Stimulated activated CD8-positive, alpha-beta memory T cell treated with anti-CD3 and anti-CD28 coated beads, Interleukin-12 subunit alpha, Interleukin-12 subunit beta, amount 100 ng/mL, for 24 hours (primary cell): ENCODE results near the gene COL24A1.
"Not testable (repeated sequence)": the region's sequence is repeated elsewhere in the genome, so short reads cannot be mapped to it uniquely, and the experiment has no call there.

ENCODE experiments used
- DNase-seq: peaks from one replicate; pipeline ENCODE4 v3.0.0-alpha.2; 2020; ENCODE audit errors: extremely low read depth

Gene COL24A1

DNA sequence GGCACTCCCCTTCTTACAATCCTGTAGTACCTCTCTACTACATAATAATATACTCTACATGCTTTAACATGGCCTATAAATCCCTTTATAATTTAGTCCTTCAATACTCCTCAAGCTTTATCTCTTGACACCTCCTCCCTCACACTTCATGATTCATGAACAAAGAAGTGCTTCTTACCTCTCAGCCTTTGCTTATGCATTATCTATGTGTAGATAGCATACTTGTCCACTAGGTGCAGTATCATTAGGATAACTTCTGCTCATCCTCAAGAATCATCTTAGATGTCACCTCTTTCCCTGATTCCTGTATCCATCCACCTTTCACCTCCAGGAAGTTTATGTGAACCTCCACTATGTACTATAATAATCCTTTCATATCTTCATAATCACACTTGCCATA, 74.4 kb downstream of the COL24A1 start:
- DNase-seq: no peak

GRCh38 chr1:86072474-86072873, 84.1 kb downstream of the COL24A1 start:
- not testable (repeated sequence) for DNase-seq

- not testable (repeated sequence) for DNase-seq
Observed at GRCh38 chr1:86071870-86072269, 84.7 kb downstream of the COL24A1 start.

DNA sequence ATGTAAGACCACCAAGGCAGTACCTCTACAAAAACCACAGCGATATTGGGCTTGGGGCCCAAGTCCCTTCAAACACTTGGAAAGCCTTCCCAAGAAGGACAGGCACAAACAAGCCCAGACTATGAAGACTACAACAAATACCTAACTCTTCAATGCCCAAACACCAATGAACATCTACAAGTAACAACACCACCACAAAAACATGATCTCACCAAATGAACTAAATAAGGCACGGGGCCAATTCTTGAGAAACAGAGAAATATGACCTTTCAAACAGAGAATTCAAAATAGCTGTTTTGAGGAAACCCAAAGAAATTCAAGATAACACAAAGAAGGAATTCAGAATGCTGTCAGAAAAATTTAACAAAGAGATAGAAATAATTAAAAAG, 86.8 kb downstream of the COL24A1 start:
- DNase-seq: no peak

- no peak for DNase-seq
Observed at GRCh38 chr1:86068841-86069756, 87.5 kb downstream of the COL24A1 start.

DNA sequence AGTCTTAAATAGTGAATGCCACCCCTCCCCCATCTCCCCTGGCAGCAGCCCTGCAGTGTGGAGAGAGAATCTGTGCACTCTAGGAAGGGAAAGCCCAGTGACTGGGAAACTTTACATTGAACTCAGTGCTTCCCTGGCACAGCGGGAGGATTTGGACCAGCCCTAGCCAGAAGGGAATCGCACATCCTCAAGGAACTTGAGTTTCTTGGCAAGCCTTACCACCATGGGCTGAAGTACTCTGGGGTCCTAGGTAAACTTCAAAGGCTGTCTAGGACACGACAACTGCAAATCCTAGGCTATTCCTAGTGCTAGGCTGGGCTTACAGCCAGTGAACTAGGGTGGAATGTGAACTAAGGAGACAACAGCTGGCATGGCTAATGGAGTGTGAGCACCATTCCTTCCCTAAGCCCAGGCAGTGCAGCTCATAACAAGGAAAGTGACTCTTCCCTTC, 88.3 kb downstream of the COL24A1 start:
- DNase-seq: no peak

DNA sequence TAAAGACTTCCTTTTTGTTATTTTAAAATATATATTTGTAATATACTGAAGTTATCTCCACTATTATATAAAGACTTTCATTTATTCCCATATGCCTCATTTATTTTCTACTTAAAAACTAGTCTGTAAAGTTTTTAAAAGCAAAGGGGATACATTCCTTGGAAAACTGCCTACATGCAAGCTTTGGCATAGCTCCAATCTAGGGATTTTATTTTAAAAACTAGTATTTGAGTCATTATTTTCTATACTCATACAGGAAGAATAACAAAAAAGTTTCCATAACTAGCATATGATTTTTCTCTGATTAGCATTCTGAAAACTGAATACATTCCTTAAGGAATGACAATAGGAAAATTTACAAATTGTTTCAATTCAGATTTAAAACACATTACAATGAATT, 88.9 kb downstream of the COL24A1 start:
- no peak for DNase-seq

DNA sequence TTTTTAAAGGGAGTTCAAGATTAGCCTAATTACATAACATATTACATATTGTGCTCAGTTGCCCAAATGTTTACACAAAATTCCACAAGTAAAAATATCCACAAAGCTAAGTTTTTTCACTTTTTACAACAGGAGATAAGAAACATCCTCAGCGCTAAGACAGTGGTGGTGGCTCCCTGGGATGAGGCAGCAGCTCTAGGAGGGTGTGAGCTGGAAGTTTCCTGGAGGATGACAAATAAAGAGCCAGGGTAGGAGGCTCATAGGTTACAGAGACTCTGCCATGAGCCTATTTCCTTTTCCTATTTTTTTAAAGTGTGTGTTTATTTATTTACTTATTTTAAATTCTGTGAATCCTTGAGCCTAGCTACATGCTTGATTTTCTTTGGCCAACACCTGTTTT, 91.7 kb downstream of the COL24A1 start:
- no peak for DNase-seq

- DNase-seq: no peak
Observed at GRCh38 chr1:86063721-86064120, 92.9 kb downstream of the COL24A1 start.

DNA sequence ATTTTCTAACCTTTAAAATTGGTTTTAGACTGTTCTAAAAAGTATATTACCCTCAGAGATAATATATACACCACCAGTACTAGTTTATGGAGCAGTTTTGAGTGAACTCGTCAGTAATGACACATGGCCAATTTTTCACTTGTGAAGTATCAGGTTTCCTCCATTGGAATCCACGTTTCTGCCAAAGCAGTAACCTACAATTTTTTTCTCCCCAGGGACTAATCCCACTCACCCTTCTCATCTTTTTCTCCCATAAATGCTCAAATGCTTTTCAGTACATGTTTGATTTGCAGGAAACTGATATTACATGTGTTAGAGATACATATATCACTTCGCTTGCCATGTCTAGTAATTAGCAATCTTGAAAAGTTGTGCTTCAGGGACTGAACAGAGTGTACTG, 94.1 kb downstream of the COL24A1 start:
- no peak for DNase-seq

DNA sequence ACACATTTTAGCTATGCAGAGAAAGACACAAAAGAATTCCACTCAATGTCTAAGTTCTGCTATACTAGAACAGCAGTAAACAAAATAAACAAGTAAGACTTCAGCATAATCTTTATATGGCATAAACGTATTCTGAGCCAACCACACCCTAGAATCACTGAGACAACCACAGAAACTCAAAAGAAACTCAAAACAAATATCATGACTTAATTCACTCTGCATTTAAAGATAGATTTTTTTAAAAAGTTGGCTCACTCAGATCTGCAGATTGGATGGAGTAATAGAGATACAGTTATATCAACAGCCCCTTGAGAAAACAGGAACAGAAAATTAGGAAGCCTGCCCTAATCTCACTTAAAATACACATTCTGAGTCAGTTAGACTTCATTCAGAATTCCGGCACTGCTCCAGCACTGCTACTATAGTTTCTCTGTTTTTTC, 95.0 kb downstream of the COL24A1 start:
- DNase-seq: no peak

DNA sequence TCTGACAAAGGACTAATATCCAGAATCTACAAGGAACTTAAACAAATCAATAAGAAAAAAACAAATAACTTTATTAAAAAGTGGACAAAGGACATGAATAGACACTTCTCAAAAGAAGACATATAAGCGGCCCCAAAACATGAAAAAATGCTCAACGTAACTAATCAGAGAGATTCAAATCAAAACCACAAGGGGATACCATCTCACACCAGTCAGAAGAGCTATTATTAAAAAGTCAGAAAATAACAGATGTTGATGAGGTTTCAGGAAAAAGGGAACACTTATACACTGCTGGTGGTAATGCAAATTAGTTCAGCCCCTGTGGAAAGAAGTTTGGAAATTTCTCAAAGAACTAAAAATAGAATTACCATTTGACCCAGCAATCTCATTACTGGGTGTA, 102.2 kb downstream of the COL24A1 start:
- no peak for DNase-seq

- no peak for DNase-seq
Observed at GRCh38 chr1:86052948-86053698, 103.4 kb downstream of the COL24A1 start.

GRCh38 chr1:86035101-86035500, 121.5 kb downstream of the COL24A1 start:
- no peak for DNase-seq

- DNase-seq: no peak
Observed at GRCh38 chr1:86030180-86030579, 126.4 kb downstream of the COL24A1 start.

DNA sequence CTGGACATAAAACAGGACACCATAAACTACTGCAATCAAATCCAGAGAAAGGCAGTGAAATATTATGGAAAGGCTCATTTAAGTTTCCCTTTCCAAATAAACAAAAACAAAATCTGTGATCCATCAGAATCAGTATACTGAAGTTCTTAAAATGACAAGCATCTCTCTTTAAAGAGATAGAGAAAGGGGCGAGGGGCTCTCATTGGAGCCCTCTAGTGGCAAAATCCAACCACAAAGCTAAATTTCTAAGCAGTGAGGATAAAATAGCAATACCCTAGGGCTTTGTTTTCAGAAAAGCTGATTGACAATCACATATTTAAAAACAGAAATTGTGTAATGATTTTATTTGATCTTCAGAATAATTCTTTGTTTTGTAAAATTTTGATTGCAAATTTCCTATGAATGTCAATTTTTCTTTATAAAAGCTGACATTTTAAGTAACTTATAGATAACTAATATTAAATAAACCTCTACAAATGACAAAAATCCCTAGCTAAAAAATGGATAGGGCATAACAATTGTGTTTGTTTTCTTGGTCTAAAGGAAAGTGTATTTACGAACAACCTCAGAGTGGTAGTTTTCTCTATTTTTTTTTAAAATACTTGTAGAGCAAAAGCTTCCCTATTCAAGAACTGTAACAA, 138.2 kb downstream of the COL24A1 start:
- DNase-seq: no peak

DNA sequence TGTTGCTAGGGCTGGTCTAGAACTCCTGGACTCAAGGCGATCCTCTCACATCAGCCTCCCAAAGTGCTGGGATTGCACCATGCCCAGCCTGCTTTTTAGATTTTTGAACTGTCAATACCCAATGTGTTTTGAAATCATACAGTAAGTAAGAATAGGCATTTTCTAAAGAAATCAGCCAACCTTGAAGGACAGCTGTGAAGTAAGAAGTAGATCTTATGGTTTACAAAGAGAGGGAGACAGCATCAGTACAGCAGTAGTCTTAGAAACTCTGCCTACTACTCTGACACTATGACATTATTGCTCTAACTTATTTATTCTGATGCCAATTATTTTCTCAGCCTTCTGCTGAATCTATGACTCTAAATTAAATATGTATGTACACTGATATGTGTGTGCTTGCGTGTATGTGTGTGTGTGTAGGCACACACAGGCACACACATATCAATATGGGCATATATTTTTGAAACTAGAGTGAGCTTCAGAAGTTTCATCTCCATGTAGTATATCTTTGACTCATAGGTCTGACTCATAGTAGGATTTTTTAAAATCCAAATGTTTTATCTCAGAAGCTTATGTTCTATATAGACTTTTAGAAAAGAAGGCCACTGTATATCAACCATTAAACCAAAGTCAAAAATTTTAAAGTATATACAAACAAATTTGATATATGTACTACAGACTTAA, 140.4 kb downstream of the COL24A1 start:
- DNase-seq: no peak

- no peak for DNase-seq
Observed at GRCh38 chr1:86015375-86015774, 141.2 kb downstream of the COL24A1 start.

GRCh38 chr1:86000601-86001000, 156.0 kb downstream of the COL24A1 start:
- DNase-seq: no peak

- DNase-seq: no peak
Observed at GRCh38 chr1:85998105-85998855, 158.3 kb downstream of the COL24A1 start.

GRCh38 chr1:85992791-85993190, 163.8 kb downstream of the COL24A1 start:
- no peak for DNase-seq
